Measurements from ENCODE around the gene FUT3. TPM values are rescaled to one million over a fixed set of nuclear protein-coding genes. Genes with fewer than 3 reads are reported as not detected.

FUT3 gene
- polyA plus RNA-seq, 1 experiment, result not detected

DNA sequence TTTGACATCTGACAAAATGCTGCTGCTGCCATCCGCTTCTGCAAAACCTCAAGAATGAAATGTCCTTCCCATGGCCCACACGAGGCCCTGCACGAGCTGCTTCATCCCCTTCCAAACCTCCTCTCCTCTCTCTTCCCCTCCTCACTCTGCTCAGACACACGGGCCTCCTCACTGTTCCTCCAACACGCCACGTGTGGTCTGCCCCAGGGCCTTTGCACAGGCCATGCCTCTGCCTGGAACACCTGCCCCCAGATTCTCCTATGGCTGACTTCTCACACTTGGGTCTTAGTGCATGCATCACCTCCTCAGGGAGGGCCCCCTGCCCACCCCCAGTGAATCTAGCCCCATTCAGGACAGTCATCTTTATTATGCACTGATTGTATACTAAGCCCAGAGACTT is 30.5 kb downstream of the FUT3 start:
- Histone ChIP-seq H3K9me3 (ENCODE audit: control insufficient read depth, insufficient read depth, low read length) (no peaks in the 10 kb centered on the region; the same call in 1 of the 2 replicates), H3K4me3 (ENCODE audit: low read depth, low read length) (no peak overlapping the region), H3K27ac (ENCODE audit: low read depth, low read length) (no peak overlapping the region), H3K27me3 (ENCODE audit: control insufficient read depth, insufficient read depth, low read length) (peaks cover 5% of the 10 kb centered on the region)
- ChIA-PET CTCF (interaction anchor here (0.6 to 2.6 kb wide), 2 partner anchors 17 to 1479 kb away, joined by 5 to 25 read pairs; partner anchors contain the start of gene NRTN), POLR2A (interaction anchor here (0.6 kb wide), 1 partner anchor 28 kb away, joined by 3 read pairs; no protein-coding TSS in a partner anchor)
- TF ChIP-seq, protein P1, sequence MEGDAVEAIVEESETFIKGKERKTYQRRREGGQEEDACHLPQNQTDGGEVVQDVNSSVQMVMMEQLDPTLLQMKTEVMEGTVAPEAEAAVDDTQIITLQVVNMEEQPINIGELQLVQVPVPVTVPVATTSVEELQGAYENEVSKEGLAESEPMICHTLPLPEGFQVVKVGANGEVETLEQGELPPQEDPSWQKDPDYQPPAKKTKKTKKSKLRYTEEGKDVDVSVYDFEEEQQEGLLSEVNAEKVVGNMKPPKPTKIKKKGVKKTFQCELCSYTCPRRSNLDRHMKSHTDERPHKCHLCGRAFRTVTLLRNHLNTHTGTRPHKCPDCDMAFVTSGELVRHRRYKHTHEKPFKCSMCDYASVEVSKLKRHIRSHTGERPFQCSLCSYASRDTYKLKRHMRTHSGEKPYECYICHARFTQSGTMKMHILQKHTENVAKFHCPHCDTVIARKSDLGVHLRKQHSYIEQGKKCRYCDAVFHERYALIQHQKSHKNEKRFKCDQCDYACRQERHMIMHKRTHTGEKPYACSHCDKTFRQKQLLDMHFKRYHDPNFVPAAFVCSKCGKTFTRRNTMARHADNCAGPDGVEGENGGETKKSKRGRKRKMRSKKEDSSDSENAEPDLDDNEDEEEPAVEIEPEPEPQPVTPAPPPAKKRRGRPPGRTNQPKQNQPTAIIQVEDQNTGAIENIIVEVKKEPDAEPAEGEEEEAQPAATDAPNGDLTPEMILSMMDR (IDR thresholded peaks at IDR 0.05; ENCODE audit: low read depth, low read length), result no peak
- no peak for DNase-seq (ENCODE audit: low read depth, low spot score)

- ChIA-PET POLR2A (interaction anchor here (0.7 kb wide), 1 partner anchor 49 kb away, joined by 3 read pairs; no protein-coding TSS in a partner anchor), CTCF (interaction anchor here (2.4 kb wide), 1 partner anchor 15 kb away, joined by 7 read pairs; no protein-coding TSS in a partner anchor)
- no peak for DNase-seq (ENCODE audit: low read depth, low spot score)
- no peaks in the 10 kb centered on the region; the same call in 1 of the 2 replicates for H3K9me3 ChIP-seq (ENCODE audit: control insufficient read depth, insufficient read depth, low read length)
- TF ChIP-seq, protein P1 (IDR thresholded peaks at IDR 0.05; ENCODE audit: low read depth, low read length), result no peak
- no peak overlapping the region for H3K4me3 ChIP-seq (ENCODE audit: low read depth, low read length)
- peaks cover 17% of the 10 kb centered on the region for H3K27me3 ChIP-seq (ENCODE audit: control insufficient read depth, insufficient read depth, low read length)
- no peak overlapping the region for H3K27ac ChIP-seq (ENCODE audit: low read depth, low read length)
These were observed 32.7 kb downstream of the FUT3 start for GRCh38 chr19:5818594-5818993.

DNA sequence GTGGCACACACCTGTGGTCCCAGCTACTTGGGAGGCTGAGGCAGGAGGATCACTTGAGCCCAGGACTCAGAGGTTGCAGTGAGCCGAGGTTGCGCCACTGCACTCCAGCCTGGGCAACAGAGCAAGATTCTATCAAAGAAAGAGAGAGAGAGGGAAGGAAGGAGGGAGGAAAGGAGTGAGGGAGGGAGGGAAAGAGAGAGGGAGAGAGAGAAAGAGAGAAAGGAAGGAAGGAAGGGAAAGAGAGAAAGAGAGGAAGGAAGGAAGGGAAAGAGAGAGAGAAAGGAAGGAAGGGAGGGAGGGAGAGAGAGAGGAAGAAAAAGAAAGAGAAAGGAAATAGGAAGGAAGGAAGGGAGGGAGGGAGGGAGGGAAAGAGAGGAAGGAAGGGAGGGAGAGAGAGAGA is 34.0 kb downstream of the FUT3 start:
- Histone ChIP-seq H3K27me3 (ENCODE audit: control insufficient read depth, insufficient read depth, low read length) (peaks cover 17% of the 10 kb centered on the region), H3K9me3 (ENCODE audit: control insufficient read depth, insufficient read depth, low read length) (no peaks in the 10 kb centered on the region; the same call in 1 of the 2 replicates), H3K27ac (ENCODE audit: low read depth, low read length) (no peak overlapping the region), H3K4me3 (ENCODE audit: low read depth, low read length) (no peak overlapping the region)
- ChIA-PET POLR2A (no interaction called here), CTCF (interaction anchor here (2.4 kb wide), 1 partner anchor 13 kb away, joined by 7 read pairs; no protein-coding TSS in a partner anchor)
- no peak for DNase-seq (ENCODE audit: low read depth, low spot score)
- TF ChIP-seq, protein P1 (IDR thresholded peaks at IDR 0.05; ENCODE audit: low read depth, low read length), result no peak

DNA sequence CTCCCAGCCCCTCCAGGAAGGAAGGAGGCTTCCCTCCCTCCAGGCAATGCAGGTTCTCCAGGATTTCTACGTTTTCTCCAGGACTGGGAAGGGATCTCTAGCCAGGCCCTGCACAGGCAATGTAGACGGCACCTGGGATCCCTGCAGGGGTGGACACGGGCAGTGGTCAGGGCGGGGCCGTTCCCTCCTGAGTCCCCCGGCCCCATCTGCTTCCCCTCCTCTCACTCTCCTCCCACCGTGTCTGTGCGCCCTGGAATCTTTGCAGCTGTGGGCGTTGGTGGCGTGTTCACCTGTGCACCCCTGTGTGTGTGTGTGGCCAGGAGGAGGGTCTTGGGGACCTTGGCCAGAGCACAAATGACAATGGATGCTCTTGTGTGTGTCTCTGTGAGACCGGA is 36.4 kb downstream of the FUT3 start:
- POLR2A ChIA-PET, result no interaction called here
- H3K4me3 ChIP-seq (ENCODE audit: low read depth, low read length), result no peak overlapping the region
- H3K9me3 ChIP-seq (ENCODE audit: control insufficient read depth, insufficient read depth, low read length), result no peaks in the 10 kb centered on the region; the same call in 1 of the 2 replicates
- TF ChIP-seq, protein P1 (IDR thresholded peaks at IDR 0.05; ENCODE audit: low read depth, low read length), result no peak
- CTCF ChIA-PET, result interaction anchor here (1.6 kb wide), 1 partner anchor 11 kb away, joined by 6 read pairs; no protein-coding TSS in a partner anchor
- H3K27me3 ChIP-seq (ENCODE audit: control insufficient read depth, insufficient read depth, low read length), result peaks cover 14% of the 10 kb centered on the region
- H3K27ac ChIP-seq (ENCODE audit: low read depth, low read length), result no peak overlapping the region
- no peak for DNase-seq (ENCODE audit: low read depth, low spot score)

GRCh38 chr19:5814123-5814851 is 37.0 kb downstream of the FUT3 start:
- DNase-seq (ENCODE audit: low read depth, low spot score), result no peak
- CTCF ChIA-PET, result interaction anchor here (1.6 kb wide), 1 partner anchor 10 kb away, joined by 6 read pairs; no protein-coding TSS in a partner anchor
- Histone ChIP-seq H3K27ac (ENCODE audit: low read depth, low read length) (no peak overlapping the region), H3K27me3 (ENCODE audit: control insufficient read depth, insufficient read depth, low read length) (peaks cover 14% of the 10 kb centered on the region), H3K9me3 (ENCODE audit: control insufficient read depth, insufficient read depth, low read length) (no peaks in the 10 kb centered on the region; the same call in 1 of the 2 replicates), H3K4me3 (ENCODE audit: low read depth, low read length) (no peak overlapping the region)
- POLR2A ChIA-PET, result no interaction called here
- TF ChIP-seq, protein P1 (IDR thresholded peaks at IDR 0.05; ENCODE audit: low read depth, low read length), result no peak

All from AG04450 (cell line).